ENCODE measurements around the gene PNPLA8. TPM values are rescaled to one million over a fixed set of nuclear protein-coding genes. Genes with fewer than 3 reads are reported as not detected.
A peak's percentile ranks its signal among the peaks of the same experiment; 100 is the strongest.

PNPLA8 gene
- total and polyA plus RNA-seq, 11 donors, result 12.5 to 61.5 (median 32.8) TPM

- intact Hi-C loops (cut with DNase I), result loop anchor here in 4 of 10 donors (5.0 to 10.0 kb wide), 2 partner anchors 47 to 270 kb away; no protein-coding TSS in a partner anchor
- TF ChIP-seq, protein P1, sequence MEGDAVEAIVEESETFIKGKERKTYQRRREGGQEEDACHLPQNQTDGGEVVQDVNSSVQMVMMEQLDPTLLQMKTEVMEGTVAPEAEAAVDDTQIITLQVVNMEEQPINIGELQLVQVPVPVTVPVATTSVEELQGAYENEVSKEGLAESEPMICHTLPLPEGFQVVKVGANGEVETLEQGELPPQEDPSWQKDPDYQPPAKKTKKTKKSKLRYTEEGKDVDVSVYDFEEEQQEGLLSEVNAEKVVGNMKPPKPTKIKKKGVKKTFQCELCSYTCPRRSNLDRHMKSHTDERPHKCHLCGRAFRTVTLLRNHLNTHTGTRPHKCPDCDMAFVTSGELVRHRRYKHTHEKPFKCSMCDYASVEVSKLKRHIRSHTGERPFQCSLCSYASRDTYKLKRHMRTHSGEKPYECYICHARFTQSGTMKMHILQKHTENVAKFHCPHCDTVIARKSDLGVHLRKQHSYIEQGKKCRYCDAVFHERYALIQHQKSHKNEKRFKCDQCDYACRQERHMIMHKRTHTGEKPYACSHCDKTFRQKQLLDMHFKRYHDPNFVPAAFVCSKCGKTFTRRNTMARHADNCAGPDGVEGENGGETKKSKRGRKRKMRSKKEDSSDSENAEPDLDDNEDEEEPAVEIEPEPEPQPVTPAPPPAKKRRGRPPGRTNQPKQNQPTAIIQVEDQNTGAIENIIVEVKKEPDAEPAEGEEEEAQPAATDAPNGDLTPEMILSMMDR (IDR thresholded peaks at IDR 0.05), result no peak
- no peak for TF ChIP-seq POLR2A (IDR thresholded peaks at IDR 0.05)
- H3K27ac ChIP-seq, result no peak overlapping the region
- DNase-seq, result peak in 1 of 5 donors; percentile 46
- H3K4me3 ChIP-seq, result peak overlapping the region; percentile 29 to 57 (median 49)
- no peaks in the 10 kb centered on the region for H3K36me3 ChIP-seq
- H3K27me3 ChIP-seq, result peaks cover 7 to 84% (median 40%) of the 10 kb centered on the region in 9 donors
- WGBS, 4 donors, result 0 to 2% (median 1%) methylated on average over 38 to 72 of the region's 72 CpGs
- no peaks in the 10 kb centered on the region for H3K9me3 ChIP-seq
- peak in 2 of 4 donors; percentile 26 to 27 for ATAC-seq
- peaks cover 0 to 25% (median 16%) of the 10 kb centered on the region in 12 donors for H3K4me1 ChIP-seq
Measured at GRCh38 chr7:108454674-108455550, 71.0 kb downstream of the PNPLA8 start.

GRCh38 chr7:108454317-108454673 lies 71.6 kb downstream of the PNPLA8 start:
- DNase-seq (no peak), ATAC-seq (no peak)
- Histone ChIP-seq H3K36me3 (no peaks in the 10 kb centered on the region), H3K4me1 (peaks cover 0 to 25% (median 16%) of the 10 kb centered on the region in 12 donors), H3K4me3 (peak overlapping the region in 9 of 12 donors; percentile 29 to 57 (median 50)), H3K27me3 (peaks cover 7 to 79% (median 40%) of the 10 kb centered on the region in 9 donors), H3K9me3 (no peaks in the 10 kb centered on the region), H3K27ac (no peak overlapping the region)
- 37 to 49% (median 42%) methylated on average over 4 of the region's 4 CpGs for WGBS, 4 donors
- intact Hi-C loops (cut with DNase I), result loop anchor here in 4 of 10 donors (5.0 to 10.0 kb wide), 2 partner anchors 48 to 269 kb away; no protein-coding TSS in a partner anchor
- TF ChIP-seq POLR2A (IDR thresholded peaks at IDR 0.05), result no peak
- TF ChIP-seq, protein P1 (IDR thresholded peaks at IDR 0.05), result no peak

DNA sequence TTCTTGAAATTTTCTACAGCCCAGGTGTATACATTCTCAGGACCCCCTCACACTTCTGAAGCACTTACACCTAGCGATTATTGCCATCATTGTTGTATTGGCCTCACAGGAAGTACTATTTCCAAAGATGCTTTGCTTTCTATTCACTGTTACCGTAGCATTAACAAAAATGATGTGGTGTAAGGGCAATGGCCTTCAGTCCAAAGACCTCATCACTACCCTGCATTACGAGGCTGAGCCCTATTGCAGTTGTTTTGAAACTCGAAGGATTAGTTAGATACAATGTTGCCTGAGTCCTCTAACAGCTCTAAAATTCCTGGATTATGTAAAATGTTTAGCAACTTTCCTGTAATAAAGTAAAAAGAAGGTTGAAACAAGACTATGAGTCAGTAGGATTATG lies 72.6 kb downstream of the PNPLA8 start:
- no peak overlapping the region for H3K4me3 ChIP-seq
- ATAC-seq, result no peak
- no peak for TF ChIP-seq POLR2A (IDR thresholded peaks at IDR 0.05)
- TF ChIP-seq, protein P1 (IDR thresholded peaks at IDR 0.05), result no peak
- 85 to 92% (median 89%) methylated on average over 4 of the region's 4 CpGs for WGBS, 4 donors
- H3K36me3 ChIP-seq, result no peaks in the 10 kb centered on the region
- H3K9me3 ChIP-seq, result no peaks in the 10 kb centered on the region
- H3K4me1 ChIP-seq, result peaks cover 0 to 25% (median 16%) of the 10 kb centered on the region in 12 donors
- DNase-seq, result no peak
- H3K27me3 ChIP-seq, result peaks cover 7 to 71% (median 40%) of the 10 kb centered on the region in 9 donors
- H3K27ac ChIP-seq, result no peak overlapping the region
- intact Hi-C loops (cut with DNase I), result loop anchor here in 4 of 10 donors (5.0 to 10.0 kb wide), 2 partner anchors 49 to 269 kb away; no protein-coding TSS in a partner anchor

- peaks cover 7 to 65% (median 39%) of the 10 kb centered on the region in 9 donors for H3K27me3 ChIP-seq
Measured at GRCh38 chr7:108452707-108453106, 73.2 kb downstream of the PNPLA8 start.

More at GRCh38 chr7:108452707-108453106, 73.2 kb downstream of the PNPLA8 start:
- Histone ChIP-seq H3K36me3 (no peaks in the 10 kb centered on the region), H3K4me1 (peaks cover 0 to 25% (median 16%) of the 10 kb centered on the region in 12 donors), H3K4me3 (no peak overlapping the region), H3K27ac (no peak overlapping the region), H3K9me3 (no peaks in the 10 kb centered on the region)
- DNase-seq, result no peak
- TF ChIP-seq, protein P1 (IDR thresholded peaks at IDR 0.05), result peak in 6 of 12 donors; percentile 17 to 46 (median 30)
- no peak for TF ChIP-seq POLR2A (IDR thresholded peaks at IDR 0.05)
- intact Hi-C loops (cut with DNase I), result loop anchor here in 4 of 10 donors (5.0 to 10.0 kb wide), 2 partner anchors 50 to 268 kb away; no protein-coding TSS in a partner anchor
- no peak for ATAC-seq
- WGBS, 4 donors, result 56 to 72% (median 63%) methylated on average over 2 of the region's 2 CpGs

All from heart left ventricle (tissue), 16 donors.